Glomerular visceral epithelial cell (primary cell): ENCODE results near the gene MB21D2.
A peak's percentile ranks its signal among the peaks of the same experiment; 100 is the strongest.

Source experiments
- DNase-seq: peaks from one replicate; pipeline ENCODE4 v3.0.0-alpha.2; 2016; ENCODE audit errors: extremely low spot score

The MB21D2 gene

DNA sequence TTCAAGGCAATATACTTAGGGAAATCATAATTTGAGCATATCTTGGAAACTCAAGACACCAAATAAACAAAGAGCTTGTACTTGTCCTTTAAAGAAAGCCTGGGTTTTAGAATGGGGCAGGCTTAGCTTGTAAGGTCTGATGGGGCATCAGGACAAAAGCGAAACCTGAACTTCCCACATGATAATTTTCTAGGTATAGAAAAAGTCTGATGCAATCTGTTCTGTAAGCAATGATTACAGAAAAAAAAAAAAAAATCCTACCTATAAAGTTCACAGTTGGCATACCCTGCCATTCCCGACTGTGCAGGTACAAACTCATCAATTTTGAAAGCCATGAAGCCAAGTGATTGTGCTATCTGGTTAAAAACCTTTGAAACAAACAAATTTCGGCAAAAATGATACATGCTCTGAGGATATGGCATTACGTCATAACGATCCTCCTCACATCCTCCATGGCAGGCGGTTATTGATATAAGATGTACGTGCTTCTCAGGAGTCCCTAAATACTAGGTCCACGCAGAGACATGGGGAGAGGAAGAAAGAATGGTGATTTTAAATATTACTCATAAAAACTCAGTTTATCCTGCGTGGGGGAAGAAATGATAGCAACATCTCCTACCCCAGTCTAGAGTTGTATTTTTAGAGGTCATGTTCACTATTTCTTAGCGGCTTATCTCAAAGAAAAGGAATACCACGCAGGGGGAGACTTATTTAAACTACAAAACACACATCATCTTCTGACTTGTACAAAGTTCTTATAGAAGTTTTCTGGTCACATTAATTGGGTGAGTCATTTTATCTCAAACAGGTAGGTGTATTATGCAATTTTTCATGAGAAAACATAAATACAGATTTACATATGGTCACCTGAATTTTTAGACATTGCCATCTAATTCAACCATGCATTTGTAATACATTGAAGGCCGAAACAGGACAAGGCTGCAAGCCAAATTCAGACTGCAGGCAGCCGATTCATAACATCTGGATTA, 27.0 kb downstream of the MB21D2 start:
- no peak for DNase-seq

DNA sequence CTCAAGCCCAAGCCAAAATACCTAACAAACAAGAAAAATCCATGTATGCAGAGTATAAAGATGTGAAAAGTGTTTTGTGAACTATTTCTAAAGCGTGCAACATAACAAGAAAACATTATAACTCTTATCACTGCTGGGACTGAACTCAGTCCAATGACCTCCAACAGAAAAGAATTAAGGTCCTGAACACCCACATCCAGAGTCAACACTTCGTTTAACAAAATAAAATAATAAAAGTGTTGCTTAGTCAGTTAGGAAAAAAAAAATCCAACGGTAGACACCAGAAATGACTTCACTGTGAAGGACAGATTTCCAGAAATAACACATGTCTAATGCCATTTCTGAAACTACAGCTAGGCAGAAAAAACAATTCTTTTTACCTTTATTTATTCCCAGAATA, 28.0 kb downstream of the MB21D2 start:
- no peak for DNase-seq

DNA sequence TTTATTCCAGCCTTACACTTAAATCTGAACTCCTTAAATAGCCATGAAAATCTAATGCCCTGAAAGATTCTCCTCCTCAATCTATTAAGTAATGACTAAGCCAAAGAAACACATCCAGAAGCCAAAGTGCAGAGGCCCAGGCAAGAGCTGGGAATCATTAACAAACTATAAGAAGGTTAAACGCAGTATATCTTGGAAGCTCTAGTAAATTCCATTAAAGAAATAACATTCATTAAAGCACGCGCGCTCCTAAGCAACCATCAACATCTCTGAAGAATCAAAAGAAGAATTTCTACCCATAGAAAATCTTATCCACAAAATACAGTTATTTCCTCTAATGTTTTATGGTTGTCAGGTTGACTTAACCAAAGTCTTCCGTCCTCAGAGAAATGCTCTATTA, 29.5 kb downstream of the MB21D2 start:
- DNase-seq, result peak; percentile 80

DNA sequence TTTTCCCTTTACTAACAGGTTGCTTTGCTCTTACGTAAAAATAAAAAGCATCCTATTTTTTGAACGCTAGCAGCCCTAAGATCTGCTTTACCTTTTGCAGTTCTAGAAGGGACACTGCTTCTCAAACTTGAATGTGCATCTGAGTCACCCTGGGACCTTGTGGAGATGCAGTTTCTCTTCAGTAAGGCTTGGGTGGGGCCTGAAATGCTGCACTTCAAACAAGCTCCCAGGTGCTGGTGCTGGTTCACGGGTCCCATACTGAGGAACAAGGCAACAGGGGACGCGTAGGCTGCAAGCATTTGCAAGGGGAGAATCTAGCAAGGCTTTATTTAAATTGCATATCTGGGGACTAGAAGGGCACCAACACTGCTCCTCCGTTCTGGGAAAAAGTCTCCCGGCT, 30.0 kb downstream of the MB21D2 start:
- peak; percentile 75 for DNase-seq

DNA sequence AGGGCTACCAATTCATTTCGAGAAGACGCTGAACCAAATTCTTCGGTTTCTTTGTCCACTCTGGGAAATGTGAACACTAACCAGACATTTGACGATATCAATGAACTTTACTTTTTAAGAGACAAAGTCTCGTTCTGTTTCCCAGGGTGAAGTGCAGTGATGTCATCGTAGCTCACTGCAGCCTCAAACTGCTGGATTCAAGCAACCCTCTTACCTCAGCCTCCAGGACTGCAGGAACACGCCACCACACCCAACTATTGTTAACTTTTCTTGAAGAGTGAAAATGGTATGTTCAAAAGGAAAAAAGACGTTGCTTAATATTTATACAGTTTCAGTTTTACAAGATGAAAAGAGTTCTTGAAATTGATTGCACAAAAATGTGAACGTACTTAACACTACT, 30.6 kb downstream of the MB21D2 start:
- peak; percentile 91 for DNase-seq

DNA sequence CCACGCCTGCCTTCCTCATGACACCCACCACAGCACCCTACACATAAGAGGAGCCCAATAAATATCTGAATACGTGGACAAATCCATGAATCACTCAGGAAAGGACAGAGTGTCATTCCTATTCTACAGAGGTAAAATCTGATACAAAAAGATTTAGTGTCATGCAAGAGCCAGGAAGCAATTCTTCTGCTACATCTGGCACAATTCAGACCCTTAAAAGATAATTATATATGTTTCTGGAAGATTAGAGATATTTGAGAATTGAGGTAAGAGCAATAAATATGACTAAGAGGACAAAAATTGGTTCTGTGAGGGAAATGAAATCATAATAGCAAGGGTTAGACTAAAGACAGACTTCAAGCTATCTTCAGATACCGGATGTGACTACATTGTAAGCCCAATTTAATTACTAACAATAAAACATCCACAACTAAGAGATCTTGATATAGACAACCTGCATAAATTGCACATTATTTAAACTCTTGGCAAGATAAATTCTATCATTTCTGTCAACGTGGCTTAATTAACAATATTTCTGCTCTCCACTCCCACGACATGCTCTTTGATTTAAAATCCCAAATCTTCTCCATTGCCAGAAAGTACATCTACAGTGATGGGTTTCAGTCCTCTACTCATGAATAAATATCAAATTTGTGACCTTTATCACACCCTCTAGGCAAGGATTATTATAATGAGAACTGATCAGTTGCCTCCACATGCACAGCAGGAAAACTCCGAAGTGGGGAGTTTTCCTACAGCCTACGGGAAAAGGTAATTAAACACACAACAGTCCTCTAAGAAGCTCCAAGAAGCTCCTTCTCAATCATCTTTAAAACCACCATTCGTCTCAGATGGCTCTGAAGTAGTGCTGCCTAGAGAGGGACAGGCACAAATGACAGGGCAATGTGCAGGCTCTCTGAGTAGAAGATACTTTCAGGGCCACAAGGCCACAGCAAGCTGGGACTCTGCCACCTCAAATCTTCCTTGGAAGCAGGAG, 32.6 kb downstream of the MB21D2 start:
- DNase-seq, result peak; percentile 74

DNA sequence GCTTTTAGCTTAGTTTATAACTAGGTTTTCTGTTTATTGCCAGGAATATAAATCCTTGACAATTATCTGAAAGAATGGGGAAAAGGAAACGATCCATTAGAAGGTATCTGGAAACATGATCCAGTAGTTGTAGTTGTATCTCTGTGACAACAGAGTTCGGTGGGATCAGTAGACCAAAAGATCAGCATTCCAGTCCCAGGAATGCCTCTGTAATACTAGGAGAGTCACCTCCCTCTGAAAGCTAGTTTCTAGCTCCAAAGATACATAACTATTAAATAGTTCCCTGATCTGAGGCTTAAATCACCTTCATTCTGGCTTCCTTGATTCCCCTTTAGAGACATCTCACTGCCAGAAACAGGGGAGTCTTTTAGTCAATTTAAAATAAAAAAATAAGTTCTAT, 34.1 kb downstream of the MB21D2 start:
- peak; percentile 69 for DNase-seq

DNA sequence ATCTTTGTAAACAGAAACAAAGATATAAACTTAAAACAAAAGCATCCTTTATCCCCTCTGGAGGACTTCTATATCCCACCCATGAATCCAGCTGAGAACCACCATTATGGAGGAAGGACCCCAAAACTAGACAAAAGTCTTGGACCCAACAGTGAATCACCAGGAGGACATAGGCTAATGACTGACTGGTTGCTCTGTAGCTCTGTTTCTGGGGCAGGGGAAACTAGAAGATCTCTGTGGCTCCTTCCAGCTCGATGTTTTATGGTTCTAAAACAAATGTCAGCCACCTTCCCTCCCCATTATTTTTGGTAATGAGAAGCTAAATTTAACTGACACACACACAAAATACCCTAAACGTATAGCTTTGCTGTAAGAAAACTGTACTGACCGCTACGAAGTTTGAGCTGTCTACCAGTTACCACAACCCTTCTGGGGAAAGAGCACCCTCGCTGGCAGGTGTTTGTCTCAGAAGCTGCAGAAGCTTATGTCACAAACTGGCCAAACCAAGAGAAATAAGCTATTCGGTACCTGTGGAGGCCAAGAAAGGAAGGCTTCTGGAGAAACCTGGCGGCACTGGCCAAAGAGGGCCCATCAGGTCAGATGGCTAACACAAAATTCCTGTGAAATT, 36.4 kb downstream of the MB21D2 start:
- no peak for DNase-seq

DNA sequence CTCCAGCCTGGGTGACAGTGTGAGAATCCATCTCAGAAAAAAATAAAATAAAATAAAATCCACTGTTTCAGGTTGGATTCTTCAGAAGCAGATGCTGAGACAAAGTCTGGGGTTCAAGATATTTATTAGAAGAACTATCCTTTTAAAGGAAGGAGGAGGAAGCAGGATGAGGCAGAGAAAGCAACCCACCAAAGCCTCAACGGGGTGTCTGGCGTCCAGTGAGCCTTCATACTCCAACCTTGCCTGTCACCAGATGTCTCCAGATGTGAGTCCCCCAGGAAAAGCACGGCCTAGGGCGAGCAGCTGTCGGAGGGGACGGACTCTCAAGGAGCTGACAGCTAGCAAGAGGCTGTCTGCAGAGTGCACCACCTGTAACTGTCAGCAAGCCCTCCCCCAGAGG, 37.3 kb downstream of the MB21D2 start:
- DNase-seq, result no peak

DNA sequence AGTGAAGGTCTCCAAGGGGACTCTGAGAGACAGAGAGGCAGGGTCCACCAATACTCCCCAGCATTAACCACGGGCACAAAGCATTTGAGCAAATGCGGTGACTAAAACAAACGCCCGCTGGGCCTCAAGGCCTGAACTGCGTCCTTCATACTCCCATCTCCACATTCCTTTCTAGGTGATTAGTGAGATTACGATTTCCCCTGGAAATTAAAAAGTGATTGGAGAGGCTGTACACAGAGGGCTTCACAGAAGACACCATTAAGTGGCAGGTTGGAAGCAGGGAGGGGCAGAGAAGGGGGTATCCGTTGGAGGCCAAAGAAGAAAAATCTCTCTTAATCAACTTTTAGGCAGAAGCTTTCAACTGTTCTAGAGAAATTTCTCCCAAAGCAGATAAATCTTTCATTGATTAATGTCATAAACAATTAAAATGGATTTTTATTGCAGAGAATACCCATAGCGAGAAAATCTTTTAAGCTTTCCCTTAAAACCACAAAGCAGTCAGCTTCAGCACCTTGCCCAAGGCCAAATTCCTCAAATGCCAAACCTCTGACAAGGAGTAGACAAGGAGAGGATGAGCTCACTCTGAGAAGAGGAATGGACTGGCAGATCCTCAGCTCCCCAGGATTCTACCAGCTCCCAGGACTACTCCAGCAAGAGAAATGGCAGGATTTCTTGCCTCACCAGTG, 38.2 kb downstream of the MB21D2 start:
- peak; percentile 96 for DNase-seq

DNA sequence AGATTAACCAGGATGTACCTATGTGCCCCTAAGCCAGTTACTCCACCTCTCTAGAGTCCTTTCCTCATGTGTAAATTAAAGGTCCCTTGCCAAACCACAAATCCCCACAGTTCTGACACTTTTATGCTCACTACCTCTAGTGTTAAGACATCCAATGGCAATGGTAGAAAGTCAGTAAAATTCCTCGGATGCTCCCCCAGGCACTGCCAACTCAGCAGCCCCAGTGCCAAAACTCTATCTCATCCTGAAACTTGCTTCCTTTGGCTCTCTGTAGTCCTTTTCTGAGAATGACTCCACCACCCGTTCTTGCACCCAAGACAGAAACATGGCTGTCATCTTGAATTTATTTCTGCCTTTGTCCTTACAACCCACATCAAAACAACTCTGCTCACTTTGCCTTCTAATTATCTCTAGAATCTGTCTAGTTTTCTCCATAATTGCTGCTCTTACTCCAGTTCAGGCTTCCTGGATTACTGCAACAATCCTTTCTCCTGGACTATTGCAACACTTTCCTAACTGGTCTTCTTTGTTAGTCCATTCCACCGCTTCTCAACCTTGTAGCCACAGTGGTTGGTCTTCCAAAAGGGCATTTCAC, 41.6 kb downstream of the MB21D2 start:
- peak; percentile 66 for DNase-seq

DNA sequence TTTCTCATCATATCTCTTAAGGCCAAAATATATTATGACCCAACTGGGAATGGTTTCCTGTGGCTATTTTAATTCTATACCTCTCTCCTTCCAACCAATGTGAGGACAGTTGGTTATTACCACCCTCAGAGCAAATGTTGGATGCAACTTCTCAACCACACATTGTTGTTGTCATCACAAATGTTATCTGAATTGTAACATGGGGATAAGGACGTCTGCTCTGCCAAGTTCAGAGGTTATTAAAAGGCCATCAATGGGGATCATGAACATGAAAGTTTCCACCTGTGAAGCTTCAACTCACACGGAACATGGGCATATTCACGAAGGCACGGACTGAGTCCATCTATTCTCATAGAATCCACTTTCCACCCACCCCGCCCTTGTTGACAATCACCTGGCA, 46.8 kb downstream of the MB21D2 start:
- no peak for DNase-seq

DNA sequence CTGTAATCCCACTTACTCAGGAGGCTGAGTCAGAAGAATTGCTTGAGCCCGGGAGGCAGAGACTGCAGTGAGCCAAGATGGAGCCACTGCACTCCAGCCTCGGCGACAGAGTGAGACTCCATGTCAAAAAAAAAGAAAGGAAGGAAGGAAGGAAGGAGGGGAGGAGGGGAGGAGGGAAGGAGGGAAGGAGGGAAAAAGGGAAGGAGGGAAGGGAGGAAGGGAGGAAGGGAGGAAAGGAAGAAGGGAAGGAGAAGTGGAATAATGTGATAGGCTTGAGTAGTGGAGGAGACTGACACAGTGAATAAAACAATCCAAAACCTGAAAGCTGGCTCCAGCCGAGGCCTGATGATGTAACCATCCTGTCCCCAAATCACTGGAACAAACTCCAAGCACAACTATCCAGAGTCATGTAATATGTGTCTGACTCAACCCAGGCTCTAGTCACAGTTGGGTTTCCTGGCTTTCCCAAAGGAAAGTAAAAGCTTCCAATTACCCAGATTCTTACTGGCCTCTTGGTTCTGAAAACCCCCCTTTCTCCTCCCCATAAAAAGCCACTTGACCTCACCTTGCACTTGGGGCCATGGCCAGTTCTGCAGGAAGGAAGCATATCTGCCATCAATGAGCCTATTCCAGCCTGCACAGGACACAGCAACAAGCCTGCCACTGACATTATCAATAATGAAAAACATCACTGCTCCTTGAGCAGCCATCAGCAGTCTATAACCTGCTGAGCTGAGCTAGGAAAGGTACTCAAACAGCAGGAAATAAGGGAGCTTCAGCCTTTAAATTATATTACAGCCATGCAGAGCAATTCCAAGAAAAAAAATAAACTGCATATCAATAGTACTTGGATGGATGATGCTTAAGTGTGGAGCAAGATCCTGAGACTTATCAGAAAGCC, 48.3 kb downstream of the MB21D2 start:
- DNase-seq, result peak; percentile 55

DNA sequence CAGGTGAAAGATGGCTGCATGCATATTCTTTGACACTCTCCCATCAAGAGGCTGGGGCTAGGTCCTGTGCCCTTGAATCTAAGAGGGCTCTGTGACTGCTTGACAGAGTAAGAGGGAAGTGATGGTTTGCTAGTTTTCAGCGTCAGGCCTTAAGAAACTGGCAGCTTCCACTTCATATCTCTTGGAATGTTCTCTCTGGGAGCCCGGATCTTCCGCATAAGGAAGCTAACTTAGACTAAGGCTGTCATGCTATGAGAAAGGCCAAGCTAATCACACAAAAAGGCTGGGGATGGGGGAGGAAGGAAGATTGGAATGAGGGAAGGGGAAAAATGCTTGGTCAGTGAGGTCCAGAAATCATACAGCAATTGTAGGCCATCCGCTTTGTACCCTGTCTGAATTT, 50.0 kb downstream of the MB21D2 start:
- DNase-seq, result no peak

DNA sequence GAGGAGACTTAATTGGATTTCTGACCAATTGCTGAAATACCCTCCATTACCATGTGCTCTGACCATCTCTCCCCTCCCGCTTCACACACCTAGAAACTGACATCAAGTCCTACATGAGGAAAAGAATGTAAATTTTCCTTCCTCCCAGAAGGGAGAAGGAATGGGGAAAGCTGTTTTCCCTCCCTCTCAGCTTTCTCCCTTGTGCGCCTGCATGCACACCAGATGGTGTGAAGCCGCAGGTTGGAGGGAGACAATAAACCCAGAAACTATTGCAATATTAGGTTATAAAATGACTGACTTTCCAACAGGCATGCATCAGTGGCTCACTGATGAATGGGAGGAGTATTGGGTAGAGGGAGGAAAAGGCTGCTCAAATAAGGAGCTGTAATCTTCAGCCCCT, 50.9 kb downstream of the MB21D2 start:
- no peak for DNase-seq

DNA sequence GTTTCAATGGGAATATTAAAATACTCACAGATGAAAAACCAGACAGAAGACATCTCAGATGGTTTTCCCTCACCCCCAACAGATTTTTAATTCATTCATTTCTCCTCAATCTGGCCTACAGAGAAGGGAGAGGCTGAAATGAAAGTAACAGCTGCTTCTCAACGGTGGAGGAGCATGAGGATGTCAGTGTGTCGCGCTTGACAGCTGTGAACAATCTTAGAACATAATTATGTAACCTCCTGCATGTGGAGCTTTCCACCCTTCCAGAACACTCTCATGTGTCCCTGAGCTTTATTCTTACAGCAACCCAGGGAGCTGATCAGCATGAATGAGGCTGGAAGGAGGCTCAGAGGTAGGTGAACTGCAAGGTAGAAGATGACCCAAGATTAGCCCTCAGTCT, 52.7 kb downstream of the MB21D2 start:
- DNase-seq, result no peak

DNA sequence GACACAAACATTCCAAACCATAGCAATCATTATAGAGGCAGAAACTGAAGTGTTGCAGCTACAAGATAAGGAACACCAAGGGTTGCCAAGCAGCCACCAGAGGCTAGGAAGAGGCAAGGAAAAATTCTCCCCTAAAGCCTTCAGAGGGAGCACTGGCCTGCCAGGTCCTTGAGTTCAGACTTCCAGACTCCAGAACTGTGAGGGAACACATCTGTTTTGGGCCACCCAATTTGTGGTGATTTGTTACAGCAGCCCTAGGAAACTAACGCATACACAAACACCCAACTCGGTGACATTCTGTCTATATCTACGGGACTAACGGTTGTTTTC, 54.6 kb downstream of the MB21D2 start:
- no peak for DNase-seq

DNA sequence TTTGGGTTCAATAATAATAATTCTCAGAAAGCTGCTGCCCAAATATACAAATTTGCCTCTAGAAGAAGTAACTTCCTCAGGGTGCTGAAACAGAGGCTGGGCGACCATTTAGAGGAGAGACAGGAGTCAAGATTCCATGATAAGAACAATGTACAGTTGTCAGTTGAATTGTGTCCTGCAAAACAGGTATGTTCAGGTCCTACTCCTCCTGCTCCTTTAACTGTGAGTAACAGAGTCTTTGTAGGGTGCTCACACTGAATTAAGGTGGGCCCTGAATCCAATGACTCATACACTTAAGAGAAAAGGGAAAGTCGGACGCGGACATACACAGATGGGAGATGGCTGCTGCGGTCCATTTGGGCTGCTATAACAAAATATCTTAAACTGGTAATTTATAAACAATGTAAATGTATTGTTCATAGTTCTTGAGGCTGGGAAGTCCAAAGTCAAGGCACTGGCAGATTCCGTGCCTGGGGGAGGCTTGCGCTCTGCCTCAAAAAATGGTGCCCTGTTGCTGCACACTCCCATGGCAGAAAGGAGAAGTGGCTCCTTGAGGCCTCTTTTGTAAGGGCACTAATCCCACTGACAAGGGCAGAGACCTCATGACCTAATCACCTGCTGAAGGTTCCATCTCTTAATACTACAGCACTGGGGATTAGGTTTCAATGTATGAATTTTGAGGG, 55.1 kb downstream of the MB21D2 start:
- no peak for DNase-seq

DNA sequence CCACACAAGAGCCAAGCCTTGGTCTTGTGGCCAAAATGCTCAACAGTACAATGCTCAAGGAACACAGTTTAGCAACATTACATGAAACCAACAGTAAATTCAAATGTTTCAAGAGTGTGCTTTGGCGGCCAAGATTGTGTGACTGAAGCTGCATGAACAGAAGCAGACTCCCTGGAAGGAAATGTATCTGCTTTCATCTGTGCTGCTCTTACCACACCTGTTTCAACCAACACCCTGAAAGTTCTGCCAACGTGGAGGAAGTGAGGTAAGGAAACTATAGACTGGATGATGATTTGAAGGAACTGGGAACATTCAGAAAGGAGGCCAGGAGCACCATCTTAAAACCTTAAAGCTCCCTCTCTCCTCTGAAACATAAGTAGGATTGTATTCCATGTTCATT, 55.7 kb downstream of the MB21D2 start:
- DNase-seq, result no peak

DNA sequence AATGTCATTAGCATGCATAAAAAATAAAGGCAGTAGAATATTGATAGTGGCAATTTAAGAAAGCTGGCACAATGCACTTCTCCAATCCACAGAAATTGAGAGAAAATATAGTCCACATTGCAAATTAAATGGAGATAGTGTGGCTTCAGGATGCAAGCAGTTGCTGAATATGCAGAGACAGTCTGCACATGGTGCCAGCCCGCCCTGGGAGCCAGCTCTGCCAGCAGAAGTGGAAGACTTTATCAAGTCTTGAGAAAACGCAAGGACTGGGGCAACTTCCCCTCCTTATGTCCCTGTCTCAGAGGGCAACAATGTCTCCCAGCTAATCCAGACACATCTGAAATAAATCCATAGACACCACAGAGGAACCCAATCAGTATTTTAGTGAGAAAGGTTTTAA, 57.2 kb downstream of the MB21D2 start:
- no peak for DNase-seq
